GM13977 (cell line): Measurements from ENCODE around the gene TBC1D9.

Experiments used
- DNase-seq: peaks from one replicate; pipeline ENCODE4 v3.0.0; 2012; ENCODE audit warnings: low spot score
- in situ Hi-C: fragments of 300-500 bp; cut with MboI; formaldehyde crosslinking; loops from one replicate; pipeline ENCODE4 v1.12.0; 2022; ENCODE audit warnings: low sequenced_read_pairs, low pct_unique_long_range_greater_than_20kb, mixed read lengths, inconsistent platforms; ENCODE audit not compliant: unreplicated experiment
- TF ChIP-seq, protein P1 (sequence below): IDR thresholded peaks from 2 replicates; pipeline ENCODE4 v1.5.1; 2012; ENCODE audit warnings: mild to moderate bottlenecking, control low read depth; ENCODE audit not compliant: insufficient read depth; ENCODE audit errors: extremely low read depth, missing control alignments

Gene TBC1D9

GRCh38 chr4:140690093-140690492 lies 66.1 kb downstream of the TBC1D9 start:
- DNase-seq: no peak
- in situ Hi-C loops: no loop called here
- TF ChIP-seq, protein P1, sequence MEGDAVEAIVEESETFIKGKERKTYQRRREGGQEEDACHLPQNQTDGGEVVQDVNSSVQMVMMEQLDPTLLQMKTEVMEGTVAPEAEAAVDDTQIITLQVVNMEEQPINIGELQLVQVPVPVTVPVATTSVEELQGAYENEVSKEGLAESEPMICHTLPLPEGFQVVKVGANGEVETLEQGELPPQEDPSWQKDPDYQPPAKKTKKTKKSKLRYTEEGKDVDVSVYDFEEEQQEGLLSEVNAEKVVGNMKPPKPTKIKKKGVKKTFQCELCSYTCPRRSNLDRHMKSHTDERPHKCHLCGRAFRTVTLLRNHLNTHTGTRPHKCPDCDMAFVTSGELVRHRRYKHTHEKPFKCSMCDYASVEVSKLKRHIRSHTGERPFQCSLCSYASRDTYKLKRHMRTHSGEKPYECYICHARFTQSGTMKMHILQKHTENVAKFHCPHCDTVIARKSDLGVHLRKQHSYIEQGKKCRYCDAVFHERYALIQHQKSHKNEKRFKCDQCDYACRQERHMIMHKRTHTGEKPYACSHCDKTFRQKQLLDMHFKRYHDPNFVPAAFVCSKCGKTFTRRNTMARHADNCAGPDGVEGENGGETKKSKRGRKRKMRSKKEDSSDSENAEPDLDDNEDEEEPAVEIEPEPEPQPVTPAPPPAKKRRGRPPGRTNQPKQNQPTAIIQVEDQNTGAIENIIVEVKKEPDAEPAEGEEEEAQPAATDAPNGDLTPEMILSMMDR: no peak

GRCh38 chr4:140689623-140690022 lies 66.6 kb downstream of the TBC1D9 start:
- TF ChIP-seq, protein P1: no peak
- in situ Hi-C loops: no loop called here
- no peak for DNase-seq

DNA sequence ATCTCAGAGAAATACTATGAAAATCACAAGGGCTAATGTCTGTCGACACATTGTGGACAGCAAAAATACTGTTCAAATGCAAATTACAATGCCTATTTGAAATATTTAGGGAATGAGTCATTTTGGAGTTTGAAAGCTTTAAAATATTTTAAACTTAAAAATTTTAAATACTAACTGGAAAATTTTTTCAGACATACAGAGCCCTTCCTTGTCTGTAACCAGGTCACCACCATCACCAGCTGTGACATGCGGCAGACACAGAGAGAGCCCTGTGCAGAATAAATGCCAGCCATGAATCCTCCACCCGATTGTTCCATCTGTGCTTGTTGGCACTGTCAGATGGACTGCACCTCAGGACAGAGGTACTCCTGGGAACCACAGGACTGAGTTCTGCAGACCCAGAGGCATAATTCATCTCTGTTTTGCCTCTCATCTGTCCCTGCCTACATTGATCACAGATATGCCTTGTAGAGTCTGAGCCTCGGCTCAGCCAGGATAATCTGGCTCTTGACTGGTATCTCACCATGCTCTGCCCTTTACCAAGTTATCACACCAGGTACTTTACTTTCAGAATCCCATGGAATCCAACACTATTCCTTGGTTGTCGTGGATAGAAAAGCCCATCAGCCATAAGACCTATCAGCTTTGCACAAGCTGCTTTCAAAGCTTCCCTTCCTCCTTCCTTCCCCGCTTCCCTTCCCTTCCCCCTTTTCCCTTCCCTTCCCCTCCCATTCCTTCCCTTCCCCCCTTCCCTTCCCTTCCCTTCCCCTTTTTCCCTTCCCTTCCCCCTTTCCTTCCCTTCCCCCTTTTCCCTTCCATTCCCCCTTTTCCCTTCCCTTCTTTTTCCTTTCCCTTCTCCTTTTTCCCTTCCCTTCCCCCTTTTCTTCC lies 67.2 kb downstream of the TBC1D9 start:
- TF ChIP-seq, protein P1: no peak
- no peak for DNase-seq
- in situ Hi-C loops: no loop called here

DNA sequence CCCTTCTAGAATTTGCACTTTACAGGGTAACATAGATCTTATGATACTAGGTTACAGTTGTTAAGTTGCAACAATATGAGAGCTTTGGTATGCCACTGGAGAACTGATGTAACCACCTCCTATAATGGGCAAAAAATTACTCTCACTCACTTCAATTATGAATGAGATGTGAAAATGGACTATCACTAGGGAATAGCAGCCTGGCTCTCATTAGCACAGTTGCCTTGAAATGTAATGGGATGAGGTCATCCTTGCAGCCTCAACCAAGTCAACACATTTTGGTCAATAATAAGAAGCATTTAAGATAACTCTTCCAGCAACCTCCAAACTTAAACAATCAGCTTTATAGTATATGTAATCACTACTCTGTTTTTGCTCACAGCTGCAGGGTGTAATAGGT lies 69.4 kb downstream of the TBC1D9 start:
- TF ChIP-seq, protein P1: no peak
- in situ Hi-C loops: no loop called here
- no peak for DNase-seq

DNA sequence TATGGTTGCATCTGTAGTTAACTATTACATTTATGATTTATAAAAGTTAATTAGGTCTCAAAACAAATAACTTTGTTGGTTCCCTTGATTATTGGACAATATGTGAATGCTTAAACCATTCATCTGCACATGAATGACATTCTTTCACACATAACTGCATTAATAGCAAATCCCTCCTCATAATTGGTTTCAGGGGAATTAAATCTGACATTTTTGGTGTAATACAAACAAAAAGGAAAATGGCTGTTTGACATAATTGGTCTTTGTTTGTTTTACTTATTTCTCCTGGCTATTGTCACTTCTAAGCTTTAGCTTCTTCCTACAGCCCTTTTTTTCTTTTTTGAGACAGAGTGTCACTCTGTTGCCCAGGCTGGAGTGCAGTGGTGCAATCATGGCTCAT lies 71.9 kb downstream of the TBC1D9 start:
- in situ Hi-C loops: no loop called here

GRCh38 chr4:140681201-140681600 lies 75.0 kb downstream of the TBC1D9 start:
- in situ Hi-C loops: no loop called here
- TF ChIP-seq, protein P1: no peak
- no peak for DNase-seq

More for the DNA sequence above, 71.9 kb downstream of the TBC1D9 start:
- DNase-seq: no peak
- TF ChIP-seq, protein P1: no peak
